ENCODE measurements around the gene PAX5. TPM values are rescaled to one million over a fixed set of nuclear protein-coding genes. Genes with fewer than 3 reads are reported as not detected.

Gene PAX5
- total and polyA plus RNA-seq, 2 of the 13 experiments (the other 11 are each of a cell fraction or from before 2014, with no cell fraction given): not detected

DNA sequence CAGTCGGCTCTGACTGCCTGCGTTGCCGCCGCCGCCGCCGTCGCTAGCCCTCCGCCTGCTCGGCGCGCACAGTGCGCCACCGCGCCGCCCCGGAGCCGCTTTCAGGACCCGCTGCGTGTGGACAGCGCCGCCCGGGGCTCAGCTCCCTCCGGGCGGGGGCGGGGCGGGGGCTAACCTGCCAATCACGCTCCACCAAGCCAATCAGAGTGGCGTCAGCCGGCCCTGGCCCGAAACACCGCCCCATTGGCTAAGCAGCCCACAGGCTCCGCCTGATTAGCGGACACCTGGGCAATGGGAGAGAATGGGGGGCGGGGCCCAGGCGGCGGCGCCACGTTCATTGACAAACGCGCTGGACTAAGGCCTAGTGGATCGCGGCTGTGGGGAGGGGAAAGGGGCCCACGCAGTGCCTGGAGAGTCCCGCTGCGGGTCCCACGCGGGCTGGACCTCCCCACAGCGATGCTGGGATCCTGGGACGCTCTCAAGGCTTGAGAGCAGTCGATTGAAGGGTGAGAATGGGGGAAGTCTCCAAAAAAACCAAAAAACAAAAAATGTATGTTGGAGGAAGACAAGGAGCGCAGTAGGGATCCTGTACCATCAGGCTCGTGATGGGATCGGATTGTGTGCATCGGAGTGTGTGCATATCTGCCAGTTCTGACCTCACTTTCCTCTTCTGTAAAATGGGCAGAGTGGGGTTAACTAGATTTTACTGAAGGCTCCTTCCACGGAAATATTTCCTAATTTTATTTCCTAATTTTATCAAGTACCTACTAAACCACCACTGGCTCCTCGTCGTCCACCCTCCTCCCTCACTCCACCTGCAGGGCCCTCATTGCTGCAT, 6.3 kb downstream of the PAX5 start (continued):
- TF ChIP-seq PHF8 (CRISPR knock-in tag; IDR thresholded peaks at IDR 0.05) (peak; percentile 49; the same call in 1 of the 2 replicates), PHF20 (CRISPR knock-in tag; IDR thresholded peaks at IDR 0.05) (peak; percentile 72), SMAD3 (CRISPR knock-in tag; IDR thresholded peaks at IDR 0.05) (peak; percentile 90), CENPX (CRISPR knock-in tag; IDR thresholded peaks at IDR 0.05) (no peak), TCF12 (IDR thresholded peaks at IDR 0.05) (no peak), TCF12 (CRISPR knock-in tag; IDR thresholded peaks at IDR 0.05) (peak; percentile 81; the same call in 1 of the 2 replicates), ZIK1 (CRISPR knock-in tag; IDR thresholded peaks at IDR 0.05; ENCODE audit: borderline replicate concordance, low read depth) (peak; percentile 96), SAFB2 (CRISPR knock-in tag; IDR thresholded peaks at IDR 0.05; ENCODE audit: borderline replicate concordance, low read depth) (peak; percentile 64; the same call in 1 of the 2 replicates), ZFAT (CRISPR knock-in tag; conservative IDR thresholded peaks at IDR 0.05) (peak; percentile 91), JARID2 (CRISPR knock-in tag; IDR thresholded peaks at IDR 0.05; ENCODE audit: insufficient replicate concordance) (no peak), MTA1 (CRISPR knock-in tag; IDR thresholded peaks at IDR 0.05; ENCODE audit: borderline replicate concordance) (peak; percentile 24; the same call in 1 of the 2 replicates), ISL2 (CRISPR knock-in tag; IDR thresholded peaks at IDR 0.05) (peak; percentile 83), ZMAT3 (CRISPR knock-in tag; conservative IDR thresholded peaks at IDR 0.05) (peak; percentile 99), ZNF329 (CRISPR knock-in tag; IDR thresholded peaks at IDR 0.05; ENCODE audit: low read depth) (peak; percentile 90), ZNF160 (CRISPR knock-in tag; IDR thresholded peaks at IDR 0.05) (peak; percentile 97), ZNF577 (CRISPR knock-in tag; IDR thresholded peaks at IDR 0.05; ENCODE audit: borderline replicate concordance, low read depth) (no peak), ZNF441 (CRISPR knock-in tag; IDR thresholded peaks at IDR 0.05; ENCODE audit: borderline replicate concordance) (peak; percentile 97)
- TF ChIP-seq, protein P1, sequence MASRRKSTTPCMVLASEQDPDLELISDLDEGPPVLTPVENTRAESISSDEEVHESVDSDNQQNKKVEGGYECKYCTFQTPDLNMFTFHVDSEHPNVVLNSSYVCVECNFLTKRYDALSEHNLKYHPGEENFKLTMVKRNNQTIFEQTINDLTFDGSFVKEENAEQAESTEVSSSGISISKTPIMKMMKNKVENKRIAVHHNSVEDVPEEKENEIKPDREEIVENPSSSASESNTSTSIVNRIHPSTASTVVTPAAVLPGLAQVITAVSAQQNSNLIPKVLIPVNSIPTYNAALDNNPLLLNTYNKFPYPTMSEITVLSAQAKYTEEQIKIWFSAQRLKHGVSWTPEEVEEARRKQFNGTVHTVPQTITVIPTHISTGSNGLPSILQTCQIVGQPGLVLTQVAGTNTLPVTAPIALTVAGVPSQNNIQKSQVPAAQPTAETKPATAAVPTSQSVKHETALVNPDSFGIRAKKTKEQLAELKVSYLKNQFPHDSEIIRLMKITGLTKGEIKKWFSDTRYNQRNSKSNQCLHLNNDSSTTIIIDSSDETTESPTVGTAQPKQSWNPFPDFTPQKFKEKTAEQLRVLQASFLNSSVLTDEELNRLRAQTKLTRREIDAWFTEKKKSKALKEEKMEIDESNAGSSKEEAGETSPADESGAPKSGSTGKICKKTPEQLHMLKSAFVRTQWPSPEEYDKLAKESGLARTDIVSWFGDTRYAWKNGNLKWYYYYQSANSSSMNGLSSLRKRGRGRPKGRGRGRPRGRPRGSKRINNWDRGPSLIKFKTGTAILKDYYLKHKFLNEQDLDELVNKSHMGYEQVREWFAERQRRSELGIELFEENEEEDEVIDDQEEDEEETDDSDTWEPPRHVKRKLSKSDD (CRISPR knock-in tag; IDR thresholded peaks at IDR 0.05; ENCODE audit: low read depth): peak; percentile 83; the same call in 1 of the 2 replicates
- TF ChIP-seq, protein P2, sequence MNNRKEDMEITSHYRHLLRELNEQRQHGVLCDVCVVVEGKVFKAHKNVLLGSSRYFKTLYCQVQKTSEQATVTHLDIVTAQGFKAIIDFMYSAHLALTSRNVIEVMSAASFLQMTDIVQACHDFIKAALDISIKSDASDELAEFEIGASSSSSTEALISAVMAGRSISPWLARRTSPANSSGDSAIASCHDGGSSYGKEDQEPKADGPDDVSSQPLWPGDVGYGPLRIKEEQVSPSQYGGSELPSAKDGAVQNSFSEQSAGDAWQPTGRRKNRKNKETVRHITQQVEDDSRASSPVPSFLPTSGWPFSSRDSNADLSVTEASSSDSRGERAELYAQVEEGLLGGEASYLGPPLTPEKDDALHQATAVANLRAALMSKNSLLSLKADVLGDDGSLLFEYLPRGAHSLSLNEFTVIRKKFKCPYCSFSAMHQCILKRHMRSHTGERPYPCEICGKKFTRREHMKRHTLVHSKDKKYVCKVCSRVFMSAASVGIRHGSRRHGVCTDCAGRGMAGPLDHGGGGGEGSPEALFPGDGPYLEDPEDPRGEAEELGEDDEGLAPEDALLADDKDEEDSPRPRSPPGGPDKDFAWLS (CRISPR knock-in tag; IDR thresholded peaks at IDR 0.05; ENCODE audit: borderline replicate concordance): no peak
- TF ChIP-seq, protein P3, sequence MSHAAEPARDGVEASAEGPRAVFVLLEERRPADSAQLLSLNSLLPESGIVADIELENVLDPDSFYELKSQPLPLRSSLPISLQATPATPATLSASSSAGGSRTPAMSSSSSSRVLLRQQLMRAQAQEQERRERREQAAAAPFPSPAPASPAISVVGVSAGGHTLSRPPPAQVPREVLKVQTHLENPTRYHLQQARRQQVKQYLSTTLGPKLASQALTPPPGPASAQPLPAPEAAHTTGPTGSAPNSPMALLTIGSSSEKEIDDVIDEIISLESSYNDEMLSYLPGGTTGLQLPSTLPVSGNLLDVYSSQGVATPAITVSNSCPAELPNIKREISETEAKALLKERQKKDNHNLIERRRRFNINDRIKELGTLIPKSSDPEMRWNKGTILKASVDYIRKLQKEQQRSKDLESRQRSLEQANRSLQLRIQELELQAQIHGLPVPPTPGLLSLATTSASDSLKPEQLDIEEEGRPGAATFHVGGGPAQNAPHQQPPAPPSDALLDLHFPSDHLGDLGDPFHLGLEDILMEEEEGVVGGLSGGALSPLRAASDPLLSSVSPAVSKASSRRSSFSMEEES (CRISPR knock-in tag; IDR thresholded peaks at IDR 0.05): peak; percentile 88
- TF ChIP-seq, protein P4, sequence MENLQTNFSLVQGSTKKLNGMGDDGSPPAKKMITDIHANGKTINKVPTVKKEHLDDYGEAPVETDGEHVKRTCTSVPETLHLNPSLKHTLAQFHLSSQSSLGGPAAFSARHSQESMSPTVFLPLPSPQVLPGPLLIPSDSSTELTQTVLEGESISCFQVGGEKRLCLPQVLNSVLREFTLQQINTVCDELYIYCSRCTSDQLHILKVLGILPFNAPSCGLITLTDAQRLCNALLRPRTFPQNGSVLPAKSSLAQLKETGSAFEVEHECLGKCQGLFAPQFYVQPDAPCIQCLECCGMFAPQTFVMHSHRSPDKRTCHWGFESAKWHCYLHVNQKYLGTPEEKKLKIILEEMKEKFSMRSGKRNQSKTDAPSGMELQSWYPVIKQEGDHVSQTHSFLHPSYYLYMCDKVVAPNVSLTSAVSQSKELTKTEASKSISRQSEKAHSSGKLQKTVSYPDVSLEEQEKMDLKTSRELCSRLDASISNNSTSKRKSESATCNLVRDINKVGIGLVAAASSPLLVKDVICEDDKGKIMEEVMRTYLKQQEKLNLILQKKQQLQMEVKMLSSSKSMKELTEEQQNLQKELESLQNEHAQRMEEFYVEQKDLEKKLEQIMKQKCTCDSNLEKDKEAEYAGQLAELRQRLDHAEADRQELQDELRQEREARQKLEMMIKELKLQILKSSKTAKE (CRISPR knock-in tag; IDR thresholded peaks at IDR 0.05; ENCODE audit: borderline replicate concordance): peak; percentile 46; the same call in 1 of the 2 replicates

Data from HepG2 (cell line).